Brain microvascular endothelial cell (primary cell): ENCODE results near the gene HOXC12.

Experiments
- DNase-seq: peaks from one replicate; pipeline ENCODE4 v3.0.0-alpha.2; 2020
- H3K27ac ChIP-seq: fragments of 250-450 bp; sonication (Bioruptor Pico); 2 replicates; pipeline ENCODE4 v1.5.1; 2020; ENCODE audit warnings: mild to moderate bottlenecking, moderate library complexity
- H3K27me3 ChIP-seq: fragments of 250-450 bp; sonication (Bioruptor Pico); replicated peaks from 2 replicates; pipeline ENCODE4 v1.5.1; 2020; ENCODE audit warnings: mild to moderate bottlenecking
- H3K36me3 ChIP-seq: fragments of 250-450 bp; sonication (Bioruptor Pico); replicated peaks from 2 replicates; pipeline ENCODE4 v1.5.1; 2020; ENCODE audit warnings: mild to moderate bottlenecking
- H3K4me3 ChIP-seq: 2 replicates; pipeline ENCODE4 v1.5.1; 2011; ENCODE audit warnings: low read depth, mild to moderate bottlenecking, control low read depth, low read length, moderate library complexity
- CTCF ChIP-seq: IDR thresholded peaks from 2 replicates; pipeline ENCODE4 v1.5.1; 2011; ENCODE audit warnings: low read depth, mild to moderate bottlenecking, moderate library complexity, low read length, control low read depth, inconsistent platforms; ENCODE audit errors: missing control alignments
- in situ Hi-C: cut with HindIII; loops from 2 replicates; pipeline ENCODE4 v1.10.0; 2017; ENCODE audit warnings: low sequenced_read_pairs, low pct_ligation_motif_present

HOXC12 gene

DNA sequence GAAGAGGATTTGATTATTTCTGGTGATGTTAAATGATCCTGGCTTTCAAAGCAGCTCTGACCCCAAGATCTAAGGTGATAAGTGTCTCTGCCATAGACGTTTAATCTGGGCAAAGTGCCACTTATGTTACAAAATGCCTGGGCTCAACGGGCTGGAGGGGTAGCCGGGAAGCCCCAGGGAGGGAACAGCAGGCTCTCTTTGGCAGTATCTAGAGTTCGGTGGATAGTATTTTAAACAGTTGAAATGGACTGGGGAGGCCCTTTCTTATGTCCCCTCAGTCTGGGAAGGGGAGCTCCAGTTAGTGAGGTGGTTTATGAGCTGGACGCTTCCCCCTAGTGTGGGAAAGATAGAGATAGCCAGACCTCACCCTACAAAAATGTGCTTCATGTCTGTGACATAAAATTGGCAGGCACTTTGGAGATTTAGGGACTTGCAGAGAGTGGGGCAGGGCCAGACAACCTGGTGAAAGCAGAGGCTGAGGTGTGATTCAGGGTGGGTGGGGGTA is 12.8 kb downstream of the HOXC12 start:
- TF ChIP-seq CTCF: no peak
- in situ Hi-C loops: no loop called here
- Histone ChIP-seq H3K4me3 (no peak overlapping the region), H3K27ac (no peak overlapping the region), H3K27me3 (peaks cover 99% of the 10 kb centered on the region), H3K36me3 (no peaks in the 10 kb centered on the region)
- no peak for DNase-seq

DNA sequence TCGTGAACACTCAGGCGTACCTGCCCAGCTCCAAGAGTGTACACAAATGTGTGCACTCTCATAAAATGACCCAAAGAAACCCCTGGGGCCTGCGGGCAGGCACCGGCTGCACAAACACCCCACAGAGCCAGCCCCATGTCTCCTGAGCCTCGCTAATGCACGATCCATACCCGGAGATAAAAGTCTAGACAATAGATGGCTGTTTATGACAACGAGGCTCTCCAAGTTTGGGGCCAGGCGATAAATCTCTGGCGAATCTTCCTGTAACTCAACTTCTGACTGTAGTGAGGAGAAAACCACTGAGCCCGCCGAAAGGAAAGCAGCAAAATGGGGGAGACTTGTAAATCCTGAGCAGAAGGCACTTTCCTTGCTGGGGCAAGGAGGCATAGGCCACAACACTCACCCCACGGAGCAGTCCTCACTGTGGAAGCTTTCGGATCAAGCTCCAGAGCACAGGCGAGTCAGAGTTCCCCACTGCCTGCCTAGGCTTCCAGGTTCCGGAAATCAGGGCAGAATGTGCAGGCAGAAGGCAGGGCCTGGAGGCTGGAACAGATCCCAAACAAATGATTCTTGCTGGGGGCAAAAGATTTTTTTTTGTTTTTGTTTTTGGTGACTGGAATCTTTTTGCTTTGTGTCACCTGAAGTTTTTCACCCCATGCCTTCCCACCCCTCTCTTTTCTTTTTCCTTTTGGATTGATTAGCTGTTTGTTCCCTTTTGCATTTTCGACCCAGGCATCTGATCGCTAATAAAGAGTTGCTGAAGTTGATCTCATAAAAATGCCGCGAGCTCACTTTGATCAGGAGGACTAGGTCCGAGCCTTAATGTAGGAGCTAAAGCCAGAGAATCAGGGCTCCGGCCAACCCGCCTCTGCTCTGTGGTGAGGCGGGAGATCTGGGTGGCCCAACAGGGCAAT is 13.8 kb downstream of the HOXC12 start:
- in situ Hi-C loops: no loop called here
- Histone ChIP-seq H3K4me3 (no peak overlapping the region), H3K36me3 (no peaks in the 10 kb centered on the region), H3K27me3 (peaks cover 99% of the 10 kb centered on the region), H3K27ac (no peak overlapping the region)
- no peak for DNase-seq
- no peak for TF ChIP-seq CTCF

- H3K27me3 ChIP-seq: peaks cover 97% of the 10 kb centered on the region
- TF ChIP-seq CTCF: no peak
- no peak for DNase-seq
- no peak overlapping the region for H3K27ac ChIP-seq
- H3K4me3 ChIP-seq: no peak overlapping the region
- in situ Hi-C loops: no loop called here
- no peaks in the 10 kb centered on the region for H3K36me3 ChIP-seq
These were observed 15.0 kb downstream of the HOXC12 start for GRCh38 chr12:53969588-53970259.

- DNase-seq: no peak
- H3K27ac ChIP-seq: no peak overlapping the region
- TF ChIP-seq CTCF: no peak
- H3K36me3 ChIP-seq: no peaks in the 10 kb centered on the region
- no peak overlapping the region for H3K4me3 ChIP-seq
- in situ Hi-C loops: no loop called here
- peaks cover 95% of the 10 kb centered on the region for H3K27me3 ChIP-seq
These were observed 15.7 kb downstream of the HOXC12 start for GRCh38 chr12:53970451-53970850.

DNA sequence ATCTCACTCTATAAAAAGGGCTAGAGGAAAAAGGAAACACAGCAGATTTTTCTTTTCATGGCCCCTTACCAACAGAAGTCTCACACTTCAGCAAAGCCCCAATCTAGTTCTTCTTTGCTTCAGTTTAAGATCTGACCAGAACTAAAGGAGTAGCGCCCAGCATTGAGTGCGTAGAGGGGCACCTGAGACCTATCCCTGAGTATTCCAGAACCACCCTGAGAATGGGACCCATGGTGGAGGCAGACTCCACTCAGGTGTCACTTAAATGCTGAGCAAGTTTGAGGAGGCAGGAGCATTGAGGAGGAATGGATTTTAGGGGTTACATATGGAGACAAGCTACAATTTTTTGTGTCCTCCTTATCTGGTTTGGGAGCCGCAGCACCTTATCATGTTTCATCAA is 16.4 kb downstream of the HOXC12 start:
- no peak overlapping the region for H3K27ac ChIP-seq
- no peak for TF ChIP-seq CTCF
- H3K36me3 ChIP-seq: no peaks in the 10 kb centered on the region
- no peak for DNase-seq
- in situ Hi-C loops: no loop called here
- H3K27me3 ChIP-seq: peaks cover 94% of the 10 kb centered on the region
- no peak overlapping the region for H3K4me3 ChIP-seq
